Measurements from ENCODE around the gene TSC1.

DNA sequence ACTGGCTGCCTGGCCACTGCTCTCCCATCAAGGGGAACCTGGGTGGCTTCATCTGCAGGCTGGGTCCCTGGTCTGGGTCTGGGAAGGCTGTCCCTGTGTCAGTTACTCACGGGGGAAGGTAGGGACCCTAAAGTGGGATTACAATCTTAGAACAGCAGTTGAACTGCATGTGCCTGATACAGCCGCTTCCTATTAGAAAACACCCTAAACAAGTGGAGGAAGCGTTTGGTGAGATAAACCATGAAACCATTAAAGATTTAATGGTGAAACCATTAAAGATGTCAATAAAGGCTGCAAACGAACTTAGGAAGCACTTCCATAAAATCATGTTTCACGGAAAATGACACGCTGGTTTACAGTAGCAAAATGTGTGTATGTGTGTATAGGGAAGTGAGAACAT is 31.5 kb upstream of the TSC1 start:
- TF ChIP-seq, protein P1, sequence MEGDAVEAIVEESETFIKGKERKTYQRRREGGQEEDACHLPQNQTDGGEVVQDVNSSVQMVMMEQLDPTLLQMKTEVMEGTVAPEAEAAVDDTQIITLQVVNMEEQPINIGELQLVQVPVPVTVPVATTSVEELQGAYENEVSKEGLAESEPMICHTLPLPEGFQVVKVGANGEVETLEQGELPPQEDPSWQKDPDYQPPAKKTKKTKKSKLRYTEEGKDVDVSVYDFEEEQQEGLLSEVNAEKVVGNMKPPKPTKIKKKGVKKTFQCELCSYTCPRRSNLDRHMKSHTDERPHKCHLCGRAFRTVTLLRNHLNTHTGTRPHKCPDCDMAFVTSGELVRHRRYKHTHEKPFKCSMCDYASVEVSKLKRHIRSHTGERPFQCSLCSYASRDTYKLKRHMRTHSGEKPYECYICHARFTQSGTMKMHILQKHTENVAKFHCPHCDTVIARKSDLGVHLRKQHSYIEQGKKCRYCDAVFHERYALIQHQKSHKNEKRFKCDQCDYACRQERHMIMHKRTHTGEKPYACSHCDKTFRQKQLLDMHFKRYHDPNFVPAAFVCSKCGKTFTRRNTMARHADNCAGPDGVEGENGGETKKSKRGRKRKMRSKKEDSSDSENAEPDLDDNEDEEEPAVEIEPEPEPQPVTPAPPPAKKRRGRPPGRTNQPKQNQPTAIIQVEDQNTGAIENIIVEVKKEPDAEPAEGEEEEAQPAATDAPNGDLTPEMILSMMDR (IDR thresholded peaks at IDR 0.05; ENCODE audit: extremely low read depth in 1 of 2, insufficient read depth in 1 of 2, low read depth in 1 of 2, low read length in 2 of 2), result no peak
- no peak for TF ChIP-seq POLR2A (IDR thresholded peaks at IDR 0.05; ENCODE audit: low read depth, low read length)
- TF ChIP-seq POLR2AphosphoS5 (IDR thresholded peaks at IDR 0.05; ENCODE audit: insufficient read depth, low read depth, low read length), result no peak
- no peak for TF ChIP-seq EZH2 (IDR thresholded peaks at IDR 0.05; ENCODE audit: borderline replicate concordance, low read depth, low read length, severe bottlenecking)
- no peak for TF ChIP-seq GATA2 (IDR thresholded peaks at IDR 0.05; ENCODE audit: insufficient read depth, insufficient read length, low read depth, low read length)
- TF ChIP-seq JUN (IDR thresholded peaks at IDR 0.05; ENCODE audit: borderline replicate concordance, insufficient read depth, insufficient read length, low read depth), result no peak
- TF ChIP-seq, protein P2, sequence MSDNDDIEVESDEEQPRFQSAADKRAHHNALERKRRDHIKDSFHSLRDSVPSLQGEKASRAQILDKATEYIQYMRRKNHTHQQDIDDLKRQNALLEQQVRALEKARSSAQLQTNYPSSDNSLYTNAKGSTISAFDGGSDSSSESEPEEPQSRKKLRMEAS (IDR thresholded peaks at IDR 0.05; ENCODE audit: insufficient read depth, insufficient read length), result no peak
- TF ChIP-seq MYC (IDR thresholded peaks at IDR 0.05; ENCODE audit: low read depth, low read length), result no peak
- TF ChIP-seq FOS (IDR thresholded peaks at IDR 0.05; ENCODE audit: borderline replicate concordance, insufficient read depth, low read length), result no peak
